ENCODE data around the gene CEP170. TPM values are rescaled to one million over a fixed set of nuclear protein-coding genes. Genes with fewer than 3 reads are reported as not detected.

The CEP170 gene
- total RNA-seq, 1 experiment from 2014 or later, result 55.2 TPM

GRCh38 chr1:243272401-243272800 is 17.3 kb upstream of the CEP170 start:
- Histone ChIP-seq H3K9me3 (ENCODE audit: control insufficient read depth in 1 of 2, insufficient read depth in 1 of 2, low read depth in 1 of 2, low read length in 2 of 2) (no peaks in the 10 kb centered on the region), H3K27me3 (ENCODE audit: insufficient read depth, low read length) (no peaks in the 10 kb centered on the region), H3K4me2 (ENCODE audit: low read length) (no peak overlapping the region), H3K9me2 (ENCODE audit: insufficient read depth) (no peaks in the 10 kb centered on the region), H3K79me2 (ENCODE audit: insufficient read depth, low read length) (peaks cover 8% of the 10 kb centered on the region), H2AFZ (ENCODE audit: low read depth, low read length, poor library complexity, severe bottlenecking) (no peak overlapping the region), H3K4me1 (ENCODE audit: control insufficient read depth in 1 of 2, insufficient read depth in 2 of 2, low read length in 2 of 2) (peaks cover 19 to 32% of the 10 kb centered on the region in 2 experiments), H3K9ac (ENCODE audit: low read length) (no peak overlapping the region), H3K4me3 (replicated peaks in 1 of 2; ENCODE audit: low read depth in 1 of 2, low read length in 2 of 2) (no peak overlapping the region), H4K20me1 (ENCODE audit: insufficient read depth) (no peaks in the 10 kb centered on the region), H3K36me3 (ENCODE audit: control insufficient read depth in 1 of 2, insufficient read depth in 2 of 2, low read length in 2 of 2) (peaks cover 0 to 4% of the 10 kb centered on the region in 2 experiments; a peak in 2 of 4 replicates), H3K27ac (ENCODE audit: low read depth, low read length) (no peak overlapping the region)
- CTCF ChIA-PET, result no interaction called here
- BruUV-seq (replicated peaks), result no TSS peak
- DNase-seq (ENCODE audit: low read depth, low spot score) (no peak), ATAC-seq (no peak)
- TF ChIP-seq TCF7L2 (IDR thresholded peaks at IDR 0.05; ENCODE audit: borderline replicate concordance, extremely low read depth, insufficient read depth, insufficient read length), result no peak
- no peak for TF ChIP-seq ZNF274 (IDR thresholded peaks at IDR 0.05; ENCODE audit: low read depth, low read length)
- no peak for TF ChIP-seq CBX3 (IDR thresholded peaks at IDR 0.05; ENCODE audit: low read depth)
- no peak for TF ChIP-seq MAX (IDR thresholded peaks at IDR 0.05)
- TF ChIP-seq ATF3 (IDR thresholded peaks at IDR 0.05), result no peak
- TF ChIP-seq POLR2A (IDR thresholded peaks at IDR 0.05; ENCODE audit: borderline replicate concordance, extremely low read depth, insufficient read depth, insufficient read length), result no peak
- TF ChIP-seq POLR2AphosphoS5 (IDR thresholded peaks at IDR 0.05; ENCODE audit: low read depth, low read length), result no peak
- no peak for TF ChIP-seq ELF1 (IDR thresholded peaks at IDR 0.05; ENCODE audit: borderline replicate concordance, low read depth)
- no peak for TF ChIP-seq SRF (IDR thresholded peaks at IDR 0.05; ENCODE audit: low read depth)
- TF ChIP-seq FOSL1 (IDR thresholded peaks at IDR 0.05; ENCODE audit: low read depth), result no peak
- TF ChIP-seq EGR1 (IDR thresholded peaks at IDR 0.05; ENCODE audit: low read depth), result no peak
- TF ChIP-seq YY1 (IDR thresholded peaks at IDR 0.05; ENCODE audit: extremely low read depth, insufficient replicate concordance, low read depth, low read length), result no peak
- no peak for TF ChIP-seq RAD21 (IDR thresholded peaks at IDR 0.05; ENCODE audit: low read depth)
- TF ChIP-seq ZFX (IDR thresholded peaks at IDR 0.05), result no peak
- no peak for TF ChIP-seq REST (IDR thresholded peaks at IDR 0.05; ENCODE audit: low read depth)
- TF ChIP-seq CTCF (IDR thresholded peaks at IDR 0.05 in 2 of 3, conservative IDR thresholded peaks at IDR 0.05 in 1 of 3; ENCODE audit: borderline replicate concordance in 1 of 3, insufficient read depth in 1 of 3, low read depth in 2 of 3, low read length in 2 of 3), result no peak
- no peak for TF ChIP-seq JUND (IDR thresholded peaks at IDR 0.05)
- TF ChIP-seq EZH2 (IDR thresholded peaks at IDR 0.05), result no peak
- TF ChIP-seq SIN3A (IDR thresholded peaks at IDR 0.05; ENCODE audit: low read depth), result no peak
- POLR2A ChIA-PET, result interaction anchor here (1.6 kb wide), 1 partner anchor 17 kb away, joined by 4 read pairs; the partner anchor contains the start of genes CEP170 and SDCCAG8
- RAD21 ChIA-PET (ENCODE audit: low non-redundant PET in 1 of 2, low total read pairs in 2 of 2, uncharacterized antibody in 2 of 2, unreplicated experiment in 2 of 2), result no interaction called here
- intact Hi-C loops (cut with micrococcal nuclease), result no loop called here
